ENCODE results near the gene SHROOM2.
"Not testable (repeated sequence)": the region's sequence is repeated elsewhere in the genome, so short reads cannot be mapped to it uniquely, and the experiment has no call there.

SHROOM2 gene

DNA sequence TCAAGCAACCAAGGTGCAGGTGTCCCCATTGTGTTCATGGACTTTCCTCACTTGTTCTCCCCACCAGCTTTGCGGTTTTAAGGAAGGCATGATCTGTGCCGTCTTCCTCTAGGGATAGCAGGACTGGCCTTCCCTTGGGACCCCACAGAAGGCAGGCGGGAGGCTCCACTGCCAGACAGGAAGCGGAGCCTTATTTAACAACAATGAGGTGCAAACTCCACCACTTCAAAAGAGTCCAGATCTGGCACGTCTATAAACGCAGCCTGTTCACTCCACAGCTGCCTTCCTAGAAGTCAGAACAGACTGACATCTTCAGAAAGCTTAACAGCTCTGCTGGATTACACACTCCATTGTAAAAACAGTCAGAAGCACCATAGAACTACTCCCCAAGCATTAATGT, 18.9 kb upstream of the SHROOM2 start (continued):
- TF ChIP-seq KLF17 (tag by site-specific recombination; IDR thresholded peaks at IDR 0.05) (no peak), ZNF148 (tag by site-specific recombination; IDR thresholded peaks at IDR 0.05; ENCODE audit: borderline replicate concordance) (no peak)

- POLR2A ChIA-PET; H3K4me1 ChIP-seq (ENCODE audit: control insufficient read depth, insufficient read depth, low read length); H3K27ac ChIP-seq (ENCODE audit: extremely low read depth, low read depth, low read length); H3K36me3 ChIP-seq (ENCODE audit: control insufficient read depth in 2 of 2, insufficient read depth in 1 of 2, low read length in 2 of 2); H3K9me3 ChIP-seq (ENCODE audit: control insufficient read depth, insufficient read depth, low read depth, low read length); CTCF ChIA-PET; H3K4me3 ChIP-seq (ENCODE audit: low read depth, low read length): not testable (repeated sequence)
Measured at GRCh38 chrX:9768321-9768839, 17.8 kb upstream of the SHROOM2 start.

DNA sequence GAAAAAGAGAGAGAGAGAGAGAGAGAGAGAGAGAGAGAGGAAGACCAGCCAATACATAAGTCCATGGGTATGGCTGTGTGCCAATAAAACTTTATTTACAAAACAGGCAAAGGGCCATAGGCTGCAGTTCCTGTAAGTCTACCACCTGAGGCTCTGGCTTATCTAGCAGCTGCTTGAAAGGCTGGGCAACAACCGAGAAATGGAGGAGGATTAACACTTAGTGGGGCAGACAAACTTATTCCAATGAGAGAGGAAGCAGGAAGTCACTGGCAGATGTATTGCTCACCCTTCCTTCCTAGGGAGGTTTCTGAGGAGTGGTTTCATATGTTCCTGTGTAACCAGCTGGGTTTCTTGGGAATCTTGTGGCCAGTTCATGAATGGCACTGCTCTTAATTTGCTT, 15.9 kb upstream of the SHROOM2 start:
- POLR2A ChIA-PET, result no interaction called here
- TF ChIP-seq ZNF211 (tag by site-specific recombination; IDR thresholded peaks at IDR 0.05; ENCODE audit: low read depth) (no peak), ZNF558 (tag by site-specific recombination; IDR thresholded peaks at IDR 0.05) (no peak), ZNF426 (tag by site-specific recombination; IDR thresholded peaks at IDR 0.05) (no peak), BCL11A (tag by site-specific recombination; IDR thresholded peaks at IDR 0.05; ENCODE audit: low read depth) (no peak), ZNF449 (tag by site-specific recombination; IDR thresholded peaks at IDR 0.05) (no peak), ZNF155 (tag by site-specific recombination; IDR thresholded peaks at IDR 0.05) (no peak), ZBTB7A (tag by site-specific recombination; IDR thresholded peaks at IDR 0.05; ENCODE audit: low read depth) (no peak), ZNF202 (tag by site-specific recombination; IDR thresholded peaks at IDR 0.05; ENCODE audit: borderline replicate concordance) (no peak), KLF17 (tag by site-specific recombination; IDR thresholded peaks at IDR 0.05) (no peak)
- TF ChIP-seq, protein P1, sequence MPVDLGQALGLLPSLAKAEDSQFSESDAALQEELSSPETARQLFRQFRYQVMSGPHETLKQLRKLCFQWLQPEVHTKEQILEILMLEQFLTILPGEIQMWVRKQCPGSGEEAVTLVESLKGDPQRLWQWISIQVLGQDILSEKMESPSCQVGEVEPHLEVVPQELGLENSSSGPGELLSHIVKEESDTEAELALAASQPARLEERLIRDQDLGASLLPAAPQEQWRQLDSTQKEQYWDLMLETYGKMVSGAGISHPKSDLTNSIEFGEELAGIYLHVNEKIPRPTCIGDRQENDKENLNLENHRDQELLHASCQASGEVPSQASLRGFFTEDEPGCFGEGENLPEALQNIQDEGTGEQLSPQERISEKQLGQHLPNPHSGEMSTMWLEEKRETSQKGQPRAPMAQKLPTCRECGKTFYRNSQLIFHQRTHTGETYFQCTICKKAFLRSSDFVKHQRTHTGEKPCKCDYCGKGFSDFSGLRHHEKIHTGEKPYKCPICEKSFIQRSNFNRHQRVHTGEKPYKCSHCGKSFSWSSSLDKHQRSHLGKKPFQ (tag by site-specific recombination; IDR thresholded peaks at IDR 0.05), result no peak

GRCh38 chrX:9772943-9773342, 13.3 kb upstream of the SHROOM2 start:
- ChIA-PET CTCF (interaction anchor here (0.7 to 1.1 kb wide), 2 partner anchors 18 to 347 kb away, joined by 3 to 4 read pairs; no protein-coding TSS in a partner anchor), POLR2A (no interaction called here)
- H3K36me3 ChIP-seq (ENCODE audit: control insufficient read depth in 2 of 2, insufficient read depth in 1 of 2, low read length in 2 of 2), result no peaks in the 10 kb centered on the region
- no peak overlapping the region for H3K27ac ChIP-seq (ENCODE audit: extremely low read depth, low read depth, low read length)
- no peaks in the 10 kb centered on the region for H3K9me3 ChIP-seq (ENCODE audit: control insufficient read depth, insufficient read depth, low read depth, low read length)
- no peak overlapping the region for H3K4me3 ChIP-seq (ENCODE audit: low read depth, low read length)
- TF ChIP-seq RBAK (tag by site-specific recombination; IDR thresholded peaks at IDR 0.05) (no peak), SCRT1 (tag by site-specific recombination; IDR thresholded peaks at IDR 0.05; ENCODE audit: borderline replicate concordance) (no peak), TCF7L2 (IDR thresholded peaks at IDR 0.05; ENCODE audit: borderline replicate concordance, low read depth, low read length) (no peak)
- no peaks in the 10 kb centered on the region for H3K4me1 ChIP-seq (ENCODE audit: control insufficient read depth, insufficient read depth, low read length)

More for the DNA sequence above, 15.9 kb upstream of the SHROOM2 start:
- Histone ChIP-seq H3K4me1 (ENCODE audit: control insufficient read depth, insufficient read depth, low read length) (no peaks in the 10 kb centered on the region), H3K4me3 (ENCODE audit: low read depth, low read length) (no peak overlapping the region), H3K9me3 (ENCODE audit: control insufficient read depth, insufficient read depth, low read depth, low read length) (no peaks in the 10 kb centered on the region), H3K36me3 (ENCODE audit: control insufficient read depth in 2 of 2, insufficient read depth in 1 of 2, low read length in 2 of 2) (no peaks in the 10 kb centered on the region), H3K27ac (ENCODE audit: extremely low read depth, low read depth, low read length) (no peak overlapping the region)
- CTCF ChIA-PET, result no interaction called here

Data from HEK293 (cell line).